Progenitor cell of endocrine pancreas (in vitro differentiated cells): ENCODE data around the gene TMEM214. TPM values are rescaled to one million over a fixed set of nuclear protein-coding genes. Genes with fewer than 3 reads are reported as not detected.
"Not testable (repeated sequence)": the region's sequence is repeated elsewhere in the genome, so short reads cannot be mapped to it uniquely, and the experiment has no call there.

Source experiments
- DNase-seq: peaks from one replicate; pipeline ENCODE4 v3.0.0; 2021; ENCODE audit warnings: low spot score; ENCODE audit not compliant: unreplicated experiment
- H3K27ac Mint-ChIP-seq: 2 replicates; pipeline ENCODE4 v1.8.0; 2021; ENCODE audit warnings: mild to moderate bottlenecking, moderate library complexity, mixed read lengths
- H3K27me3 Mint-ChIP-seq: 2 replicates; pipeline ENCODE4 v1.8.0; 2021; ENCODE audit warnings: mixed read lengths
- H3K36me3 Mint-ChIP-seq: 2 replicates; pipeline ENCODE4 v1.8.0; 2022; ENCODE audit warnings: mixed read lengths; ENCODE audit not compliant: insufficient read depth
- H3K4me1 Mint-ChIP-seq: 2 replicates; pipeline ENCODE4 v1.8.0; 2021; ENCODE audit warnings: low read depth, mixed read lengths
- H3K4me3 Mint-ChIP-seq: 2 replicates; pipeline ENCODE4 v1.8.0; 2021; ENCODE audit warnings: low read depth, mild to moderate bottlenecking, moderate library complexity, mixed read lengths
- H3K9me3 Mint-ChIP-seq: 2 replicates; pipeline ENCODE4 v1.8.0; 2021; ENCODE audit warnings: low read depth, mixed read lengths
- CTCF ChIP-seq: fragments of 200-600 bp; sonication (generic); IDR thresholded peaks from one replicate; pipeline ENCODE4 v1.5.0; 2021; ENCODE audit warnings: antibody characterized with exemption, mild to moderate bottlenecking; ENCODE audit not compliant: unreplicated experiment
- total RNA-seq: library from RNA; stranded (reverse); gene quantifications from 2 replicates; pipeline ENCODE4 v1.2.1, GENCODE V29; 2021

Gene TMEM214
- total RNA-seq, 1 donor from 2014 or later, result 55.2 TPM

GRCh38 chr2:27072920-27073319 is 40.2 kb downstream of the TMEM214 start:
- DNase-seq, result no peak
- no peak for TF ChIP-seq CTCF
- Mint-ChIP-seq H3K4me1 (peaks cover 12% of the 10 kb centered on the region), H3K27me3 (peaks cover 29% of the 10 kb centered on the region), H3K9me3 (no peaks in the 10 kb centered on the region), H3K36me3 (peaks cover 5% of the 10 kb centered on the region), H3K27ac (peak overlapping the region; percentile 18), H3K4me3 (peak overlapping the region; percentile 80)

- TF ChIP-seq CTCF, result no peak
- no peak overlapping the region for H3K4me3 Mint-ChIP-seq
- H3K9me3 Mint-ChIP-seq, result no peaks in the 10 kb centered on the region
- peaks cover 12% of the 10 kb centered on the region for H3K4me1 Mint-ChIP-seq
- DNase-seq, result no peak
- H3K27ac Mint-ChIP-seq, result no peak overlapping the region
- peaks cover 5% of the 10 kb centered on the region for H3K36me3 Mint-ChIP-seq
- peaks cover 30% of the 10 kb centered on the region for H3K27me3 Mint-ChIP-seq
Observed at GRCh38 chr2:27073782-27074181, 41.0 kb downstream of the TMEM214 start.

- peaks cover 30% of the 10 kb centered on the region for H3K27me3 Mint-ChIP-seq
- H3K9me3 Mint-ChIP-seq, result no peaks in the 10 kb centered on the region
- no peak overlapping the region for H3K4me3 Mint-ChIP-seq
- TF ChIP-seq CTCF, result no peak
- H3K36me3 Mint-ChIP-seq, result no peaks in the 10 kb centered on the region
- no peak for DNase-seq
- H3K4me1 Mint-ChIP-seq, result peaks cover 10% of the 10 kb centered on the region
- H3K27ac Mint-ChIP-seq, result no peak overlapping the region
Observed at GRCh38 chr2:27074738-27075565, 42.2 kb downstream of the TMEM214 start.

- not testable (repeated sequence) for H3K36me3 Mint-ChIP-seq, H3K27ac Mint-ChIP-seq, H3K9me3 Mint-ChIP-seq, H3K4me1 Mint-ChIP-seq, H3K4me3 Mint-ChIP-seq, DNase-seq
- peaks cover 30% of the 10 kb centered on the region for H3K27me3 Mint-ChIP-seq
Observed at GRCh38 chr2:27075566-27075871, 42.8 kb downstream of the TMEM214 start.

- DNase-seq, result no peak
- no peak for TF ChIP-seq CTCF
- Mint-ChIP-seq H3K4me1 (peaks cover 4% of the 10 kb centered on the region), H3K9me3 (no peaks in the 10 kb centered on the region), H3K27ac (no peak overlapping the region), H3K27me3 (peaks cover 30% of the 10 kb centered on the region), H3K4me3 (no peak overlapping the region), H3K36me3 (no peaks in the 10 kb centered on the region)
Observed at GRCh38 chr2:27076323-27076722, 43.6 kb downstream of the TMEM214 start.

- Mint-ChIP-seq H3K4me3 (no peak overlapping the region), H3K4me1 (peaks cover 6% of the 10 kb centered on the region), H3K36me3 (no peaks in the 10 kb centered on the region), H3K9me3 (no peaks in the 10 kb centered on the region), H3K27me3 (peaks cover 30% of the 10 kb centered on the region), H3K27ac (no peak overlapping the region)
- no peak for DNase-seq
- no peak for TF ChIP-seq CTCF
Observed at GRCh38 chr2:27077231-27077630, 44.5 kb downstream of the TMEM214 start.
